Activated CD8-positive, alpha-beta memory T cell treated with anti-CD3 and anti-CD28 coated beads, Interleukin-2, amount 50 U/mL, for 4 hours (primary cell): Measurements from ENCODE around the gene S1PR2.
"Not testable (repeated sequence)": the region's sequence is repeated elsewhere in the genome, so short reads cannot be mapped to it uniquely, and the experiment has no call there.

Experiments
- DNase-seq: peaks from one replicate; pipeline ENCODE4 v3.0.0-alpha.2; 2020

Gene S1PR2

GRCh38 chr19:10252707-10253106, 21.6 kb upstream of the S1PR2 start:
- DNase-seq: no peak

- DNase-seq: peak; percentile 93
Observed at GRCh38 chr19:10251792-10252694, 20.9 kb upstream of the S1PR2 start, which contains the start of gene MRPL4. TSS of gene MRPL4 (plus strand) at chr19:10252214. CDS start at chr19:10252254, 40 bp downstream.

- DNase-seq: no peak
Observed at GRCh38 chr19:10246511-10246910, 15.4 kb upstream of the S1PR2 start.

- no peak for DNase-seq
Observed at GRCh38 chr19:10245189-10245939, 14.2 kb upstream of the S1PR2 start.

- DNase-seq: no peak
Observed at GRCh38 chr19:10243606-10244005, 12.5 kb upstream of the S1PR2 start.

- not testable (repeated sequence) for DNase-seq
Observed at GRCh38 chr19:10241826-10242449, 10.8 kb upstream of the S1PR2 start.

- no peak for DNase-seq
Observed at GRCh38 chr19:10238172-10238783, 7.1 kb upstream of the S1PR2 start.

GRCh38 chr19:10237702-10238101, 6.6 kb upstream of the S1PR2 start:
- no peak for DNase-seq

GRCh38 chr19:10235409-10235808, 4.3 kb upstream of the S1PR2 start:
- DNase-seq: not testable (repeated sequence)

- no peak for DNase-seq
Observed at GRCh38 chr19:10235003-10235402, 3.9 kb upstream of the S1PR2 start.

- DNase-seq: no peak
Observed at GRCh38 chr19:10233946-10234345, 2.8 kb upstream of the S1PR2 start.

GRCh38 chr19:10231612-10232228, 589 bp upstream of the S1PR2 start:
- DNase-seq: no peak

GRCh38 chr19:10230173-10230860, 814 bp downstream of the S1PR2 start:
- DNase-seq: peak; percentile 82

- peak; percentile 39 for DNase-seq
Observed at GRCh38 chr19:10228920-10229319, 2.2 kb downstream of the S1PR2 start.

GRCh38 chr19:10228393-10228792, 2.7 kb downstream of the S1PR2 start:
- no peak for DNase-seq

GRCh38 chr19:10227026-10227971, 3.8 kb downstream of the S1PR2 start:
- no peak for DNase-seq

- DNase-seq: no peak
Observed at GRCh38 chr19:10226376-10227025, 4.6 kb downstream of the S1PR2 start.

GRCh38 chr19:10226021-10226375, 5.1 kb downstream of the S1PR2 start:
- DNase-seq: no peak

- no peak for DNase-seq
Observed at GRCh38 chr19:10224337-10224736, 6.8 kb downstream of the S1PR2 start.
